Uterus (tissue), 4 donors: ENCODE data around the gene PRRT1B. TPM values are rescaled to one million over a fixed set of nuclear protein-coding genes. Genes with fewer than 3 reads are reported as not detected.

Experiments used
- DNase-seq, 2 donors: peaks; one replicate each; pipeline ENCODE4 v3.0.0-alpha.2; 2019 to 2020
- H3K27ac ChIP-seq, 2 donors: fragments of 200-600 bp; sonication (generic); 1 replicate in 1 of 2; 2 replicates in 1 of 2; pipeline ENCODE4 v1.5.1; 2016 to 2018
- H3K27me3 ChIP-seq, 2 donors: fragments of 200-600 bp; sonication (generic); one replicate each; pipeline ENCODE4 v1.5.1; 2018 to 2019; ENCODE audit warnings: control low read depth in 1 of 2
- H3K36me3 ChIP-seq, 2 donors: fragments of 200-600 bp; sonication (generic); one replicate each; pipeline ENCODE4 v1.5.1; 2019; ENCODE audit warnings: control low read depth in 1 of 2
- H3K4me1 ChIP-seq, 2 donors: fragments of 200-600 bp; sonication (generic); one replicate each; pipeline ENCODE4 v1.5.1; 2018 to 2019; ENCODE audit warnings: control low read depth in 1 of 2
- H3K4me3 ChIP-seq, 2 donors: fragments of 200-600 bp; sonication (generic); 1 replicate in 1 of 2; 2 replicates in 1 of 2; pipeline ENCODE4 v1.5.1; 2018 to 2019; ENCODE audit warnings: mild to moderate bottlenecking in 1 of 2
- H3K9me3 ChIP-seq, 2 donors: fragments of 200-600 bp; sonication (generic); one replicate each; pipeline ENCODE4 v1.5.1; 2019; ENCODE audit warnings: control low read depth in 1 of 2
- CTCF ChIP-seq, 4 experiments: fragments of 200-600 bp in 2 of 4; fragments of 450-650 bp in 2 of 4; sonication (generic) in 2 of 4; IDR thresholded peaks; one replicate each; pipeline ENCODE4 v1.5.1; 2016 to 2019; ENCODE audit warnings: antibody characterized with exemption in 4 of 4, mild to moderate bottlenecking in 2 of 4, moderate library complexity in 1 of 4
- POLR2A ChIP-seq, 2 donors: fragments of 450-650 bp; IDR thresholded peaks; one replicate each; pipeline ENCODE4 v1.6.1; 2016; ENCODE audit warnings: antibody characterized with exemption in 2 of 2, mild to moderate bottlenecking in 1 of 2, moderate library complexity in 1 of 2
- intact Hi-C: fragments of 100-400 bp; cut with DNase I; formaldehyde crosslinking; loops from one replicate; pipeline ENCODE4 v1.15.1; 2023; ENCODE audit warnings: low total_unique reads
- total RNA-seq, 4 donors: library from RNA; depleted of rRNA in 3 of 4; stranded (reverse); fragments of >200 nt in 3 of 4; gene quantifications; one replicate each; pipeline versions ENCODE4 v1.1.0 to v1.2.4, GENCODE V29; 2014 to 2023
- donor health status: DM: yes; HTN: yes; CAD: no.

The PRRT1B gene
- total RNA-seq, 4 donors from 2014 or later: not detected

- Histone ChIP-seq H3K27ac (no peak overlapping the region), H3K9me3 (peaks cover 0 to 7% of the 10 kb centered on the region in 2 donors), H3K4me3 (no peak overlapping the region), H3K27me3 (no peaks in the 10 kb centered on the region), H3K36me3 (no peaks in the 10 kb centered on the region), H3K4me1 (no peaks in the 10 kb centered on the region)
- intact Hi-C loops: no loop called here
- DNase-seq: no peak
- TF ChIP-seq POLR2A (IDR thresholded peaks at IDR 0.05) (no peak), CTCF (IDR thresholded peaks at IDR 0.05) (no peak)
Observed at GRCh38 chr9:131566158-131566557, 20.8 kb downstream of the PRRT1B start.

- Histone ChIP-seq H3K27ac (no peak overlapping the region), H3K4me3 (no peak overlapping the region), H3K36me3 (no peaks in the 10 kb centered on the region), H3K27me3 (no peaks in the 10 kb centered on the region), H3K4me1 (no peaks in the 10 kb centered on the region), H3K9me3 (peaks cover 0 to 2% of the 10 kb centered on the region in 2 donors)
- intact Hi-C loops: no loop called here
- no peak for DNase-seq
- TF ChIP-seq CTCF (IDR thresholded peaks at IDR 0.05) (no peak), POLR2A (IDR thresholded peaks at IDR 0.05) (no peak)
Observed at GRCh38 chr9:131567910-131568309, 22.6 kb downstream of the PRRT1B start.

- no peaks in the 10 kb centered on the region for H3K27me3 ChIP-seq
- TF ChIP-seq POLR2A (IDR thresholded peaks at IDR 0.05) (no peak), CTCF (IDR thresholded peaks at IDR 0.05) (no peak)
- no peaks in the 10 kb centered on the region for H3K4me1 ChIP-seq
- no peak overlapping the region for H3K27ac ChIP-seq
- intact Hi-C loops: no loop called here
- peak in 1 of 2 donors; percentile 12 for DNase-seq
- no peaks in the 10 kb centered on the region for H3K9me3 ChIP-seq
- no peaks in the 10 kb centered on the region for H3K36me3 ChIP-seq
- no peak overlapping the region for H3K4me3 ChIP-seq
Observed at GRCh38 chr9:131574730-131575640, 29.7 kb downstream of the PRRT1B start.

GRCh38 chr9:131575946-131576853 lies 30.9 kb downstream of the PRRT1B start:
- no peaks in the 10 kb centered on the region for H3K4me1 ChIP-seq
- no peaks in the 10 kb centered on the region for H3K36me3 ChIP-seq
- DNase-seq: no peak
- no peaks in the 10 kb centered on the region for H3K27me3 ChIP-seq
- no peak overlapping the region for H3K27ac ChIP-seq
- no peak for TF ChIP-seq CTCF (IDR thresholded peaks at IDR 0.05)
- no peak for TF ChIP-seq POLR2A (IDR thresholded peaks at IDR 0.05)
- intact Hi-C loops: no loop called here
- H3K4me3 ChIP-seq: no peak overlapping the region
- no peaks in the 10 kb centered on the region for H3K9me3 ChIP-seq
